Hepatocyte (in vitro differentiated cells): ENCODE measurements around the gene SKP1. TPM values are rescaled to one million over a fixed set of nuclear protein-coding genes. Genes with fewer than 3 reads are reported as not detected.

Source experiments
- DNase-seq: peaks from one replicate; pipeline ENCODE4 v3.0.0-alpha.2; 2016; ENCODE audit warnings: low spot score
- H2AFZ ChIP-seq: fragments of 200-600 bp; sonication (generic); 2 replicates; pipeline ENCODE4 v1.6.0; 2016; ENCODE audit warnings: antibody characterized with exemption, mild to moderate bottlenecking
- H3K27ac ChIP-seq: fragments of 200-600 bp; sonication (generic); 2 replicates; pipeline ENCODE4 v1.5.1; 2016; ENCODE audit warnings: mild to moderate bottlenecking
- H3K27me3 ChIP-seq: fragments of 200-600 bp; sonication (generic); 2 replicates; pipeline ENCODE4 v1.6.1; 2016
- H3K36me3 ChIP-seq: fragments of 200-600 bp; sonication (generic); replicated peaks from 2 replicates; pipeline ENCODE4 v1.5.1; 2016; ENCODE audit warnings: low read depth; ENCODE audit not compliant: insufficient read depth
- H3K4me1 ChIP-seq: fragments of 200-600 bp; sonication (generic); 2 replicates; pipeline ENCODE4 v1.5.1; 2016; ENCODE audit warnings: mild to moderate bottlenecking, moderate library complexity; ENCODE audit not compliant: insufficient read depth
- H3K4me2 ChIP-seq: fragments of 200-600 bp; sonication (generic); 2 replicates; pipeline ENCODE4 v1.6.0; 2016
- H3K4me3 ChIP-seq: fragments of 200-600 bp; sonication (generic); 2 replicates; pipeline ENCODE4 v1.5.1; 2016; ENCODE audit warnings: mild to moderate bottlenecking
- H3K79me2 ChIP-seq: fragments of 200-600 bp; sonication (generic); 2 replicates; pipeline ENCODE4 v1.6.0; 2017; ENCODE audit warnings: mild to moderate bottlenecking
- H3K9me2 ChIP-seq: fragments of 200-600 bp; sonication (generic); replicated peaks from 2 replicates; pipeline ENCODE4 v1.6.0; 2017; ENCODE audit warnings: mild to moderate bottlenecking; ENCODE audit not compliant: insufficient read depth
- H3K9me3 ChIP-seq: fragments of 200-600 bp; sonication (generic); 2 replicates; pipeline ENCODE4 v1.5.1; 2016; ENCODE audit warnings: low read depth, mild to moderate bottlenecking
- H4K20me1 ChIP-seq: fragments of 200-600 bp; sonication (generic); 2 replicates; pipeline ENCODE4 v1.6.0; 2016; ENCODE audit warnings: mild to moderate bottlenecking; ENCODE audit not compliant: insufficient read depth, poor library complexity, severe bottlenecking
- EZH2 ChIP-seq: fragments of 200-600 bp; sonication (generic); IDR thresholded peaks from 2 replicates; pipeline ENCODE4 v1.6.1; 2016; ENCODE audit warnings: antibody characterized with exemption, mild to moderate bottlenecking, borderline replicate concordance
- EZH2phosphoT487 ChIP-seq: fragments of 200-600 bp; sonication (generic); IDR thresholded peaks from one replicate; pipeline ENCODE4 v1.6.1; 2018; ENCODE audit warnings: antibody characterized with exemption, mild to moderate bottlenecking, low read depth, moderate library complexity; ENCODE audit not compliant: unreplicated experiment, severe bottlenecking
- WGBS: methylation state at CpG from one replicate; pipeline ENCODE4 v1.1.6; 2016; ENCODE audit warnings: low lambda C conversion rate; ENCODE audit errors: missing lambda C conversion rate; 5-methylcytosine and 5-hydroxymethylcytosine counted together
- polyA plus RNA-seq: library from polyadenylated mRNA; unstranded; fragments of >200 nt; fragmentation: Nextera tagmentation; extraction: Ambion mirVana; gene quantifications from 2 replicates; pipeline ENCODE4 v1.2.1, GENCODE V29; 2016
- total RNA-seq: library from RNA; depleted of rRNA; stranded (reverse); fragments of >200 nt; gene quantifications from 2 replicates; pipeline ENCODE4 v1.2.3, GENCODE V29; 2014
- TF ChIP-seq, protein P1 (sequence below): fragments of 200-600 bp; sonication (generic); IDR thresholded peaks from 2 replicates; pipeline ENCODE4 v1.5.1; 2016; ENCODE audit warnings: antibody characterized with exemption, mild to moderate bottlenecking; ENCODE audit not compliant: poor library complexity

Gene SKP1
- total and polyA plus RNA-seq, 2 experiments from 2014 or later, result 543 to 723 TPM

DNA sequence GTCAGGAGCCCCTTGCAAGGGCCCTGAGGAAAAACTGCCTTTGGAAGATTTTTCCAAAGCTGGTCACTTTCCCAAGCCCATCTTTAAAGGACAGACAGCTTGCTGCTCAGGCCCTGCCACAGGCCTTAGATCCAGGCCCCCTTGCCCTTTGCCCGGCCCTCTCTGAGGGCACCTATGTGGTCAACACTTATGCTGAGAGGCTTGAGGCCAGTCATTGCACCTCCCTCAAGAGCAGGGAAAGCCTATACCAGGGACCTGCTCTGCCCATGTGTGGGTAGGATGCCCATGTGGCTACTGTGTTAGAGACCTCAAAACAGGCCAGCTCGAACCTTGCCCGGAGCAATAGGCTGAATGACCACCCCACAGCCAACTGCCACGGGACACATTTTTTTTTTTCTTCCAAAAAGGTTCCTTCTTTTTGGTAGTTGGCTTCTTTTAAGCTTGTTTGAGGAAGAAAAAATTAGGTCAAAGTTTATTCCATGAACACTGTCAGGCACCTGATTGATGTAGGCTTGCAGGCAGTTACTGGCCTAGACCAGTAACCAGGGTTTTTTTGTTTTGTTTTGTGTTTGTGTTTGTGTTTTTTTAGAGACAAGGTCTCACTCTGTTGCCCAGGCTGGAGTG, 58.4 kb downstream of the SKP1 start:
- 94% methylated on average over 4 of the region's 4 CpGs for WGBS
- Histone ChIP-seq H3K79me2 (no peaks in the 10 kb centered on the region), H3K36me3 (no peaks in the 10 kb centered on the region), H3K4me3 (no peak overlapping the region), H3K4me2 (no peak overlapping the region), H3K27ac (no peak overlapping the region), H3K9me2 (no peaks in the 10 kb centered on the region), H3K9me3 (no peaks in the 10 kb centered on the region), H3K27me3 (peaks cover 8% of the 10 kb centered on the region), H3K4me1 (no peaks in the 10 kb centered on the region), H2AFZ (no peak overlapping the region), H4K20me1 (no peaks in the 10 kb centered on the region)
- TF ChIP-seq EZH2phosphoT487 (no peak), EZH2 (no peak)
- TF ChIP-seq, protein P1, sequence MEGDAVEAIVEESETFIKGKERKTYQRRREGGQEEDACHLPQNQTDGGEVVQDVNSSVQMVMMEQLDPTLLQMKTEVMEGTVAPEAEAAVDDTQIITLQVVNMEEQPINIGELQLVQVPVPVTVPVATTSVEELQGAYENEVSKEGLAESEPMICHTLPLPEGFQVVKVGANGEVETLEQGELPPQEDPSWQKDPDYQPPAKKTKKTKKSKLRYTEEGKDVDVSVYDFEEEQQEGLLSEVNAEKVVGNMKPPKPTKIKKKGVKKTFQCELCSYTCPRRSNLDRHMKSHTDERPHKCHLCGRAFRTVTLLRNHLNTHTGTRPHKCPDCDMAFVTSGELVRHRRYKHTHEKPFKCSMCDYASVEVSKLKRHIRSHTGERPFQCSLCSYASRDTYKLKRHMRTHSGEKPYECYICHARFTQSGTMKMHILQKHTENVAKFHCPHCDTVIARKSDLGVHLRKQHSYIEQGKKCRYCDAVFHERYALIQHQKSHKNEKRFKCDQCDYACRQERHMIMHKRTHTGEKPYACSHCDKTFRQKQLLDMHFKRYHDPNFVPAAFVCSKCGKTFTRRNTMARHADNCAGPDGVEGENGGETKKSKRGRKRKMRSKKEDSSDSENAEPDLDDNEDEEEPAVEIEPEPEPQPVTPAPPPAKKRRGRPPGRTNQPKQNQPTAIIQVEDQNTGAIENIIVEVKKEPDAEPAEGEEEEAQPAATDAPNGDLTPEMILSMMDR, result no peak
- DNase-seq, result no peak

DNA sequence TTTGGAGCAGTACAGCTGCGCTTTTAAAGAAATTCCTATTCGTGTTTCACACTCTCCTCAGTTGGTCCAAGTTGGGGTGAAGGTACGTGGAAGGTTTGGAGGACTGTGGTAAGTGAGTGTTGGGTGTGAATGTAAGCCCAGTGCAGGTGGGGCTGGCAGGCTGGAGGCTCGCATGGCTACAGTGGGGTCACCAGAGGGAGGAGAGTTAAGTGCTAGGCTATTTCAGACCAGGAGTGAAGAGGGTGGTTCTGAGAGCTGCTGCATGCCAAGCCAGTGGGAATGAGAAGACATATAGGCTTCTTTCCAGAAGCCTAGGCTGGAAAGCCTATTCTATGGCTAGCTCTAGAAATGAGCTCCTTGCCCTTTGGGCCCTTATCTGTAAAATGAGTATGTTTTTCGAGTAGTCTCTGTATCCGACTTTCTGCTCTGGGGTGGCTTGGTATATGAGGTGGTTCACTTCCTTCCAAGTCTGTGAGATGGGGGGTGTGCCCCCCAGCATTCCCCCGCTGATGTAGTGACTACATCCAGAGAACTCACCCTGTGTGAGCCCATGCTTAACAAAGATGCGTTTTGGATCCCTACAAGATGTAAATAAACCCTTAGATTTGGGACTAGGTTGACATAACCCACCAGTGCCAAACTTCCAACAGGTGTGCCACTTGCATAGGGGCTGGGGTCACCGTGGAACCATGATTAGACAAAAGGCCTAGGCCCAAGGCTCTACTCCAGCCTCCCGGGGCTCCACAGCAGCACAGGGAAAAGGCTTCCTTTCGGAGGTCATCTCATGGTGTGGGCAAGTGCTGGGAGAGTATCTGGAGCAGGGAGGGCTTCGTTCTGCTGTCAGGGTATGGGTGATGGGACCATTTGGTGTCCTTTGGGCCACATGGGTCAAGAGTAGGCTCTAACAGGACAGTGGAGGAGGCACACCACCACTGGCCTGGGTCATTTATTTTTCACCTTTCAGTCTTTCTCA, 59.7 kb downstream of the SKP1 start:
- Histone ChIP-seq H4K20me1 (no peaks in the 10 kb centered on the region), H2AFZ (no peak overlapping the region), H3K27ac (no peak overlapping the region), H3K4me3 (no peak overlapping the region), H3K4me2 (no peak overlapping the region), H3K36me3 (no peaks in the 10 kb centered on the region), H3K9me2 (no peaks in the 10 kb centered on the region), H3K9me3 (no peaks in the 10 kb centered on the region), H3K79me2 (no peaks in the 10 kb centered on the region), H3K4me1 (no peaks in the 10 kb centered on the region), H3K27me3 (peaks cover 16% of the 10 kb centered on the region)
- 94% methylated on average over 12 of the region's 12 CpGs for WGBS
- DNase-seq, result no peak
- TF ChIP-seq, protein P1, result no peak
- TF ChIP-seq EZH2, result no peak
- TF ChIP-seq EZH2phosphoT487, result no peak

DNA sequence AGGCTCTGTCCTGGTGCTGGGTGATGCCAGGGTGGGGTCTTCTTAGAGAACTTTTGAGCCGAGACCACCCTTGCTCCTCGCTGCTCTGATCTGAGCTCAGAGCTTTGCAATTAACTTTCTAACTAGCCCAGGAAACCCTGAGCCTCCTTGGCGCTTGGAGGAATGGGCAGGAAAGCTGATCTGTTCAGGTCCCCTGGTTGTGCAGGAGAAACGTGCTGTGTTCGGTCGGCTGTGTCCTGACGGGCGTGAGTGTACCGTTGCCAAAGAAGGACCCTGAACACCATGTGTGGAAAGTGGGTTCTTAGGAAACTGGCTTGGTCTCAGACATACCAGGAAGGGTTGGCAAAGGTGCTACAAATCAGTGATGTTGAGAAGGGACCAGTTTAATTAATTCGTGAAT, 60.5 kb downstream of the SKP1 start:
- no peak for DNase-seq
- Histone ChIP-seq H2AFZ (no peak overlapping the region), H3K27me3 (peaks cover 17% of the 10 kb centered on the region), H4K20me1 (no peaks in the 10 kb centered on the region), H3K4me2 (no peak overlapping the region), H3K9me2 (no peaks in the 10 kb centered on the region), H3K79me2 (no peaks in the 10 kb centered on the region), H3K27ac (no peak overlapping the region), H3K4me3 (no peak overlapping the region), H3K4me1 (no peaks in the 10 kb centered on the region), H3K9me3 (no peaks in the 10 kb centered on the region), H3K36me3 (no peaks in the 10 kb centered on the region)
- TF ChIP-seq EZH2 (no peak), EZH2phosphoT487 (no peak)
- TF ChIP-seq, protein P1, result no peak
- WGBS, result 98% methylated on average over 10 of the region's 10 CpGs
